ENCODE data around the gene USP37. TPM values are rescaled to one million over a fixed set of nuclear protein-coding genes. Genes with fewer than 3 reads are reported as not detected.

USP37 gene
- total RNA-seq, 1 donor from 2014 or later, result 9.5 TPM

GRCh38 chr2:218419630-218420216 is 148.4 kb downstream of the USP37 start:
- no peaks in the 10 kb centered on the region for H3K36me3 Mint-ChIP-seq (ENCODE audit: low read depth)
- no peak for DNase-seq (ENCODE audit: low spot score)
- no peak for TF ChIP-seq CTCF (IDR thresholded peaks at IDR 0.05)
- H3K4me3 Mint-ChIP-seq (ENCODE audit: unreplicated experiment), result no peak overlapping the region
- H3K9me3 Mint-ChIP-seq (ENCODE audit: low read depth), result no peaks in the 10 kb centered on the region
- no peaks in the 10 kb centered on the region for H3K4me1 Mint-ChIP-seq (ENCODE audit: low read depth)
- H3K27ac Mint-ChIP-seq (ENCODE audit: unreplicated experiment), result no peak overlapping the region
- no peaks in the 10 kb centered on the region for H3K27me3 Mint-ChIP-seq (ENCODE audit: low read depth)

- no peak for TF ChIP-seq CTCF (IDR thresholded peaks at IDR 0.05)
- H3K27me3 Mint-ChIP-seq (ENCODE audit: low read depth), result no peaks in the 10 kb centered on the region
- no peak within 1 kb of the TSS for H3K27ac Mint-ChIP-seq (ENCODE audit: unreplicated experiment)
- no peaks in the 10 kb centered on the region for H3K36me3 Mint-ChIP-seq (ENCODE audit: low read depth)
- no peaks in the 10 kb centered on the region for H3K4me1 Mint-ChIP-seq (ENCODE audit: low read depth)
- no peak within 1 kb of the TSS for H3K4me3 Mint-ChIP-seq (ENCODE audit: unreplicated experiment)
- DNase-seq (ENCODE audit: low spot score), result no peak
- no peaks in the 10 kb centered on the region for H3K9me3 Mint-ChIP-seq (ENCODE audit: low read depth)
Measured at GRCh38 chr2:218418717-218419458, 149.3 kb downstream of the USP37 start, which contains the start of gene VIL1. Gene VIL1 (plus strand): TSS chr2:218419123. CDS start chr2:218423779, 4,656 bp downstream.

GRCh38 chr2:218418321-218418716 is 149.8 kb downstream of the USP37 start:
- TF ChIP-seq CTCF (IDR thresholded peaks at IDR 0.05), result no peak
- H3K4me3 Mint-ChIP-seq (ENCODE audit: unreplicated experiment), result no peak overlapping the region
- no peaks in the 10 kb centered on the region for H3K27me3 Mint-ChIP-seq (ENCODE audit: low read depth)
- no peak overlapping the region for H3K27ac Mint-ChIP-seq (ENCODE audit: unreplicated experiment)
- H3K4me1 Mint-ChIP-seq (ENCODE audit: low read depth), result no peaks in the 10 kb centered on the region
- H3K9me3 Mint-ChIP-seq (ENCODE audit: low read depth), result no peaks in the 10 kb centered on the region
- H3K36me3 Mint-ChIP-seq (ENCODE audit: low read depth), result no peaks in the 10 kb centered on the region
- no peak for DNase-seq (ENCODE audit: low spot score)

- Mint-ChIP-seq H3K4me1 (ENCODE audit: low read depth) (peaks cover 28% of the 10 kb centered on the region), H3K9me3 (ENCODE audit: low read depth) (no peaks in the 10 kb centered on the region), H3K27me3 (ENCODE audit: low read depth) (no peaks in the 10 kb centered on the region), H3K27ac (ENCODE audit: unreplicated experiment) (no peak overlapping the region), H3K36me3 (ENCODE audit: low read depth) (peaks cover 9% of the 10 kb centered on the region), H3K4me3 (ENCODE audit: unreplicated experiment) (no peak overlapping the region)
- DNase-seq (ENCODE audit: low spot score), result no peak
- no peak for TF ChIP-seq CTCF (IDR thresholded peaks at IDR 0.05)
Measured at GRCh38 chr2:218407717-218408116, 160.4 kb downstream of the USP37 start.

GRCh38 chr2:218406949-218407618 is 161.1 kb downstream of the USP37 start:
- no peaks in the 10 kb centered on the region for H3K9me3 Mint-ChIP-seq (ENCODE audit: low read depth)
- peak overlapping the region; percentile 72 for H3K4me3 Mint-ChIP-seq (ENCODE audit: unreplicated experiment)
- no peak for DNase-seq (ENCODE audit: low spot score)
- peaks cover 28% of the 10 kb centered on the region for H3K4me1 Mint-ChIP-seq (ENCODE audit: low read depth)
- H3K27ac Mint-ChIP-seq (ENCODE audit: unreplicated experiment), result peak overlapping the region; percentile 80
- H3K36me3 Mint-ChIP-seq (ENCODE audit: low read depth), result peaks cover 10% of the 10 kb centered on the region
- TF ChIP-seq CTCF (IDR thresholded peaks at IDR 0.05), result no peak
- H3K27me3 Mint-ChIP-seq (ENCODE audit: low read depth), result no peaks in the 10 kb centered on the region
